Endothelial cell of umbilical vein (primary cell): Measurements from ENCODE around the gene AKT2. TPM values are rescaled to one million over a fixed set of nuclear protein-coding genes. Genes with fewer than 3 reads are reported as not detected.

Source experiments
- BruUV-seq: library from RNA; stranded (reverse); fragments of 400-500 nt; replicated peaks from 2 replicates; lab custom pipeline; 2021; lab: Mats Ljungman, UMichigan
- CTCF ChIA-PET: fragments of 300-600, 350-600 bp; sonication (Branson Sonifier 250); formaldehyde crosslinking; loops from one replicate; lab custom pipeline; 2021; ENCODE audit warnings: antibody characterized with exemption, inconsistent platforms; lab: Charles Lee
- POLR2A ChIA-PET: fragments of 300-600, 350-600 bp; sonication (Branson Sonifier 250); formaldehyde crosslinking; loops from one replicate; lab custom pipeline; 2021; ENCODE audit warnings: antibody characterized with exemption, inconsistent platforms; lab: Charles Lee
- DNase-seq: peaks from one replicate; pipeline ENCODE4 v3.0.0-alpha.2; 2011; ENCODE audit warnings: low read depth, low spot score
- FAIRE-seq: peaks from 2 replicates; lab custom pipeline; 2011; peaks lifted over from hg19 to GRCh38; lab: Jason Lieb, UNC
- H2AFZ ChIP-seq: 2 replicates; pipeline ENCODE4 v1.6.0; 2012; ENCODE audit warnings: low read depth, low read length, control low read depth, inconsistent platforms
- H3K27ac ChIP-seq: 2 replicates; pipeline ENCODE4 v1.5.1; 2011; ENCODE audit warnings: low read depth, mild to moderate bottlenecking, control low read depth, low read length, moderate library complexity; ENCODE audit not compliant: insufficient read depth
- H3K27me3 ChIP-seq, 2 experiments: 2 replicates each; pipeline versions ENCODE4 v1.6.0 to v1.6.1; 2011; ENCODE audit warnings: low read length in 2 of 2, mixed read lengths in 1 of 2; ENCODE audit not compliant: control insufficient read depth in 2 of 2, insufficient read depth in 2 of 2
- H3K36me3 ChIP-seq, 2 experiments: 2 replicates in 1 of 2; 3 replicates in 1 of 2; pipeline ENCODE4 v1.5.1; 2011; ENCODE audit warnings: low read length in 2 of 2, mild to moderate bottlenecking in 1 of 2, moderate library complexity in 1 of 2; ENCODE audit not compliant: control insufficient read depth in 2 of 2, insufficient read depth in 2 of 2; ENCODE audit errors: extremely low read depth in 1 of 2
- H3K4me1 ChIP-seq: 3 replicates; pipeline ENCODE4 v1.5.1; 2011; ENCODE audit warnings: mild to moderate bottlenecking, low read length; ENCODE audit not compliant: control insufficient read depth, insufficient read depth; ENCODE audit errors: extremely low read depth
- H3K4me2 ChIP-seq: 2 replicates; pipeline ENCODE4 v1.6.1; 2011; ENCODE audit warnings: low read length, control low read depth, mixed read lengths; ENCODE audit not compliant: insufficient read depth
- H3K4me3 ChIP-seq, 3 experiments: fragments of 200-600 bp in 1 of 3; sonication (generic), shearing (Covaris generic) in 1 of 3; replicated peaks in 1 of 3; 2 replicates each; pipeline ENCODE4 v1.5.1; 2011 to 2016; ENCODE audit warnings: control low read depth in 3 of 3, low read length in 3 of 3, mild to moderate bottlenecking in 2 of 3, inconsistent platforms in 1 of 3, low read depth in 1 of 3, moderate library complexity in 1 of 3; ENCODE audit not compliant: insufficient read depth in 1 of 3
- H3K79me2 ChIP-seq: 2 replicates; pipeline ENCODE4 v1.6.0; 2012; ENCODE audit warnings: low read length, inconsistent platforms; ENCODE audit not compliant: control insufficient read depth, insufficient read depth
- H3K9ac ChIP-seq: replicated peaks from 2 replicates; pipeline ENCODE3; 2011; ENCODE audit warnings: low read length, control low read depth; ENCODE audit not compliant: insufficient read depth; ENCODE audit errors: extremely low read depth
- H3K9me1 ChIP-seq: replicated peaks from 3 replicates; pipeline ENCODE4 v1.6.0; 2011; ENCODE audit warnings: mild to moderate bottlenecking, low read length; ENCODE audit not compliant: control insufficient read depth, insufficient read depth; ENCODE audit errors: extremely low read depth
- H3K9me3 ChIP-seq: replicated peaks from 2 replicates; pipeline ENCODE4 v1.5.1; 2012; ENCODE audit warnings: low read length, inconsistent platforms; ENCODE audit not compliant: control insufficient read depth, insufficient read depth
- H4K20me1 ChIP-seq: replicated peaks from 2 replicates; pipeline ENCODE3; 2011; ENCODE audit warnings: mild to moderate bottlenecking, low read length; ENCODE audit not compliant: control insufficient read depth, insufficient read depth; ENCODE audit errors: extremely low read depth
- CTCF ChIP-seq, 2 donors: IDR thresholded peaks; 1 replicate in 1 of 2; 2 replicates in 1 of 2; pipeline ENCODE4 v1.5.1; 2011; ENCODE audit warnings: low read length in 2 of 2, mild to moderate bottlenecking in 2 of 2, moderate library complexity in 2 of 2, control low read depth in 1 of 2, inconsistent platforms in 1 of 2, low read depth in 1 of 2; ENCODE audit not compliant: insufficient read depth in 1 of 2; ENCODE audit errors: extremely low read depth in 1 of 2
- EZH2 ChIP-seq: IDR thresholded peaks from 2 replicates; pipeline ENCODE4 v1.6.1; 2012; ENCODE audit warnings: borderline replicate concordance, low read depth, mild to moderate bottlenecking, moderate library complexity, low read length, inconsistent platforms; ENCODE audit not compliant: severe bottlenecking
- FOS ChIP-seq: IDR thresholded peaks from 2 replicates; pipeline ENCODE4 v1.6.1; 2011; ENCODE audit warnings: mild to moderate bottlenecking, low read length, moderate library complexity, borderline replicate concordance; ENCODE audit not compliant: insufficient read depth
- GATA2 ChIP-seq: IDR thresholded peaks from 2 replicates; pipeline ENCODE4 v1.7.0; 2011; ENCODE audit warnings: low read depth, mild to moderate bottlenecking, moderate library complexity, mixed read lengths, low read length; ENCODE audit not compliant: insufficient read length, insufficient read depth
- JUN ChIP-seq: IDR thresholded peaks from 2 replicates; pipeline ENCODE4 v1.6.1; 2011; ENCODE audit warnings: borderline replicate concordance, low read depth; ENCODE audit not compliant: insufficient read length, insufficient read depth
- MAX ChIP-seq: IDR thresholded peaks from 2 replicates; pipeline ENCODE4 v1.6.1; 2011; ENCODE audit not compliant: insufficient read depth, insufficient read length
- MYC ChIP-seq: IDR thresholded peaks from one replicate; pipeline ENCODE4 v1.6.1; 2011; ENCODE audit warnings: mild to moderate bottlenecking, low read depth, low read length
- POLR2A ChIP-seq: IDR thresholded peaks from 2 replicates; pipeline ENCODE4 v1.6.1; 2012; ENCODE audit warnings: low read depth, mild to moderate bottlenecking, control low read depth, low read length
- POLR2AphosphoS5 ChIP-seq: IDR thresholded peaks from 2 replicates; pipeline ENCODE4 v1.6.1; 2012; ENCODE audit warnings: low read depth, mild to moderate bottlenecking, control low read depth, low read length, moderate library complexity; ENCODE audit not compliant: insufficient read depth
- dilution Hi-C: fragments of 300-500 bp; cut with MboI; formaldehyde crosslinking; loops from one replicate; pipeline ENCODE4 v1.15.0; 2019; ENCODE audit warnings: low sequenced_read_pairs; ENCODE audit not compliant: extremely low pct_ligation_motif_present
- intact Hi-C: fragments of 100-400 bp; cut with micrococcal nuclease; formaldehyde crosslinking; loops from one replicate; pipeline ENCODE4 v1.10.0; 2022
- polyA plus RNA-seq, 4 experiments: library from polyadenylated mRNA; depleted of rRNA in 3 of 4; stranded (reverse) in 3 of 4; unstranded in 1 of 4; fragments of >200 nt; gene quantifications; 2 replicates each; pipeline versions ENCODE4 v1.2.1 to v1.2.3, GENCODE V29; 2011 to 2012; ENCODE audit warnings: missing spikeins in 1 of 4
- total RNA-seq: library from RNA; stranded (reverse); gene quantifications from 2 replicates; pipeline ENCODE4 v1.2.3, GENCODE V29; 2021

The AKT2 gene
- total and polyA plus RNA-seq, 2 donors (not counting 3 experiments of a cell fraction or from before 2014, with no cell fraction given), result 65.2 to 69.8 TPM

GRCh38 chr19:40265055-40265762, 19.9 kb downstream of the AKT2 start:
- no peak for DNase-seq
- H3K27ac ChIP-seq, result no peak overlapping the region
- no peak overlapping the region for H3K9ac ChIP-seq
- peaks cover 37% of the 10 kb centered on the region for H3K79me2 ChIP-seq
- intact Hi-C loops, result no loop called here
- H3K4me3 ChIP-seq, result no peak overlapping the region
- H3K4me1 ChIP-seq, result no peaks in the 10 kb centered on the region
- no peaks in the 10 kb centered on the region for H3K27me3 ChIP-seq
- no peak overlapping the region for H2AFZ ChIP-seq
- H3K9me1 ChIP-seq, result no peaks in the 10 kb centered on the region
- POLR2A ChIA-PET, result no interaction called here
- BruUV-seq, result no TSS peak
- dilution Hi-C loops, result no loop called here
- H3K4me2 ChIP-seq, result no peak overlapping the region
- no peaks in the 10 kb centered on the region for H4K20me1 ChIP-seq
- no peaks in the 10 kb centered on the region for H3K9me3 ChIP-seq
- peaks cover 2 to 9% of the 10 kb centered on the region in 2 experiments for H3K36me3 ChIP-seq
- CTCF ChIA-PET, result interaction anchor here (1.1 kb wide), 1 partner anchor 19 kb away, joined by 4 read pairs; no protein-coding TSS in a partner anchor
- no peak for FAIRE-seq
- no peak for TF ChIP-seq POLR2AphosphoS5
- no peak for TF ChIP-seq GATA2
- TF ChIP-seq EZH2, result no peak
- no peak for TF ChIP-seq CTCF (IDR thresholded peaks at IDR 0.05; ENCODE audit: extremely low read depth in 1 of 2, insufficient read depth in 1 of 2, low read depth in 1 of 2, low read length in 2 of 2)
- TF ChIP-seq POLR2A, result no peak
- TF ChIP-seq MYC, result no peak
- TF ChIP-seq FOS, result no peak
- no peak for TF ChIP-seq JUN
- TF ChIP-seq MAX, result no peak
